Progenitor cell of endocrine pancreas (in vitro differentiated cells): ENCODE data around the gene PLPP6. TPM values are rescaled to one million over a fixed set of nuclear protein-coding genes. Genes with fewer than 3 reads are reported as not detected.
A peak's percentile ranks its signal among the peaks of the same experiment; 100 is the strongest.

Experiments
- DNase-seq: peaks from one replicate; pipeline ENCODE4 v3.0.0; 2021; ENCODE audit warnings: low spot score; ENCODE audit not compliant: unreplicated experiment
- H3K27ac Mint-ChIP-seq: 2 replicates; pipeline ENCODE4 v1.8.0; 2021; ENCODE audit warnings: mild to moderate bottlenecking, moderate library complexity, mixed read lengths
- H3K27me3 Mint-ChIP-seq: 2 replicates; pipeline ENCODE4 v1.8.0; 2021; ENCODE audit warnings: mixed read lengths
- H3K36me3 Mint-ChIP-seq: 2 replicates; pipeline ENCODE4 v1.8.0; 2022; ENCODE audit warnings: mixed read lengths; ENCODE audit not compliant: insufficient read depth
- H3K4me1 Mint-ChIP-seq: 2 replicates; pipeline ENCODE4 v1.8.0; 2021; ENCODE audit warnings: low read depth, mixed read lengths
- H3K4me3 Mint-ChIP-seq: 2 replicates; pipeline ENCODE4 v1.8.0; 2021; ENCODE audit warnings: low read depth, mild to moderate bottlenecking, moderate library complexity, mixed read lengths
- H3K9me3 Mint-ChIP-seq: 2 replicates; pipeline ENCODE4 v1.8.0; 2021; ENCODE audit warnings: low read depth, mixed read lengths
- CTCF ChIP-seq: fragments of 200-600 bp; sonication (generic); IDR thresholded peaks from one replicate; pipeline ENCODE4 v1.5.0; 2021; ENCODE audit warnings: antibody characterized with exemption, mild to moderate bottlenecking; ENCODE audit not compliant: unreplicated experiment
- total RNA-seq: library from RNA; stranded (reverse); gene quantifications from 2 replicates; pipeline ENCODE4 v1.2.1, GENCODE V29; 2021

The PLPP6 gene
- total RNA-seq, 1 donor from 2014 or later, result 21.2 TPM

DNA sequence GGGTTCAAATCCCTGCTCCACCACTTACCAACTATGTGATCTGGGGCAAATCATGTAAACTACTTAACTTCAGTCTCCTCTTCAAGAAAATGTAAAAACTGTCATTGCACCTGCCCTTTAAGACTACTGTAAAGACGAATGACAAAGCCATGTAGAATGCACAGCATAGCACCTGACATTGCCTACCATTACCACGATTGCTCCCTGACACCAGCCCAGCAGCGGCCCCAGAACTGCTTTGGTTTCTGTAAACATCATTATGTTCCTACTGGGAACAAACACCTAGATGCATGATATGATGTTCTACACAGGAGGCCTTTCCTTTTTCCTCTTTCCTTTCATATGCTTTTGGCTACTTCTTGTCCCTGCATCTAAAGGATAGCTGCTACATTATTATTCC is 23.1 kb upstream of the PLPP6 start:
- H3K27me3 Mint-ChIP-seq, result no peaks in the 10 kb centered on the region
- H3K4me3 Mint-ChIP-seq, result no peak overlapping the region
- H3K4me1 Mint-ChIP-seq, result peaks cover 2% of the 10 kb centered on the region
- DNase-seq, result no peak
- TF ChIP-seq CTCF, result no peak
- no peak overlapping the region for H3K27ac Mint-ChIP-seq
- no peaks in the 10 kb centered on the region for H3K9me3 Mint-ChIP-seq
- H3K36me3 Mint-ChIP-seq, result no peaks in the 10 kb centered on the region

- Mint-ChIP-seq H3K4me1 (peaks cover 2% of the 10 kb centered on the region), H3K27me3 (no peaks in the 10 kb centered on the region), H3K4me3 (no peak overlapping the region), H3K27ac (no peak overlapping the region), H3K36me3 (no peaks in the 10 kb centered on the region), H3K9me3 (no peaks in the 10 kb centered on the region)
- DNase-seq, result no peak
- no peak for TF ChIP-seq CTCF
Measured at GRCh38 chr9:4639420-4639819, 22.7 kb upstream of the PLPP6 start.

- H3K4me3 Mint-ChIP-seq, result no peak overlapping the region
- no peak for DNase-seq
- peak; percentile 64 for TF ChIP-seq CTCF
- H3K27ac Mint-ChIP-seq, result no peak overlapping the region
- no peaks in the 10 kb centered on the region for H3K27me3 Mint-ChIP-seq
- H3K9me3 Mint-ChIP-seq, result no peaks in the 10 kb centered on the region
- peaks cover 2% of the 10 kb centered on the region for H3K4me1 Mint-ChIP-seq
- no peaks in the 10 kb centered on the region for H3K36me3 Mint-ChIP-seq
Measured at GRCh38 chr9:4640027-4640426, 22.1 kb upstream of the PLPP6 start.

GRCh38 chr9:4642351-4642750 is 19.7 kb upstream of the PLPP6 start:
- H3K4me3 Mint-ChIP-seq, result no peak overlapping the region
- no peaks in the 10 kb centered on the region for H3K27me3 Mint-ChIP-seq

GRCh38 chr9:4654084-4654483 is 8.0 kb upstream of the PLPP6 start:
- no peaks in the 10 kb centered on the region for H3K27me3 Mint-ChIP-seq

More at GRCh38 chr9:4642351-4642750, 19.7 kb upstream of the PLPP6 start:
- DNase-seq, result no peak
- Mint-ChIP-seq H3K27ac (no peak overlapping the region), H3K4me1 (peaks cover under 1% of the 10 kb centered on the region), H3K36me3 (no peaks in the 10 kb centered on the region), H3K9me3 (no peaks in the 10 kb centered on the region)
- TF ChIP-seq CTCF, result no peak

More at GRCh38 chr9:4654084-4654483, 8.0 kb upstream of the PLPP6 start:
- Mint-ChIP-seq H3K9me3 (peaks cover under 1% of the 10 kb centered on the region), H3K4me1 (peaks cover 26% of the 10 kb centered on the region), H3K27ac (no peak overlapping the region), H3K36me3 (peaks cover 6% of the 10 kb centered on the region), H3K4me3 (no peak overlapping the region)
- TF ChIP-seq CTCF, result no peak
- no peak for DNase-seq
